ENCODE data around the gene XIST. TPM values are rescaled to one million over a fixed set of nuclear protein-coding genes. Genes with fewer than 3 reads are reported as not detected.
A peak's percentile ranks its signal among the peaks of the same experiment; 100 is the strongest.

The XIST gene
- total RNA-seq, 2 experiments from 2014 or later, result not detected

DNA sequence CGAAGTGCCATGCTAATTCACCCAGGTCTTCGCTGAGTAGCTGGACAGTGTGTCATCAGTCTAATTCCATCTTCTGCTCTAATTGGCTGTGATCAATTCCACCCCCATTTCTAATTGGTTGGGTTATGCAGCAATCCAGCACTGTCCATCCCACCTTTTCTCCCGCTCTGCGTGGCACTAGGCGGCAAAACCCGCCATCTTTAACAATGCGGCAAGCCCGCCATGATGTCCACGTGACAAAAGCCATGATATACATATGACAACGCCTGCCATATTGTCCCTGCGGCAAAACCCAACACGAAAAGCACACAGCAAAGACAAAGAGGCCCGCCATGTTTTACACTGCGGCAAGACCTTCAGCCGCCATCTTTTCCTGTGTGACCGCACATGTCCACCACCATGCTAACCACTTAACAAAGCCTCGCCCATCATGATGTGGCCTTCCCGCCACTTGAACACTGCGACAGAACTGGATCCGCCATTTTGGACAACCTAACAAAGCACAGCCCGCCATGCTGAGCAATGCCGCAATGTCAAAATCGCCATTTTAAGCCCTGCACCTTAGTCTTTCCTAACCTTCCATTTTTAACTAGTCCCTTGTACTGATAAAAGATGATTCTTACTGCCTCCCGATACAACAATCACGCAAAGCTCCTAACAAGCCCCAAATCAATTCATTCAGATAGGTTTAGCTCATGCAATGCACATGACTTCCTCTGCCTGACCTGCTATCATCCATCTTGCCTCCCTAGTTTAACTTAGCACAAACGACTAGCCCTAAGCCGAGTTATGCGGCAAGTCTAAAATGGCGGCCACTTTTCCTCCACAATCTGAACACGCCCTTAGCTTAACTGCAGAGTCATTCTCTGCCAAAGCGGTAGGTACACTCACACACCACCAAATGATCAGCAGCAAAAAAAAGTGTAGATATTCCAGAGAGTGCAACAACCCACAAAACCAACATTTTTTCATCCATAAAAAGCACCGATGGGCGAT lies 1.2 kb downstream of the XIST start:
- intact Hi-C loops (cut with micrococcal nuclease), result loop anchor here (10.0 kb wide), 1 partner anchor 767 kb away; no protein-coding TSS in a partner anchor
- no peak overlapping the region for H3K4me3 Mint-ChIP-seq
- CTCF ChIA-PET, result no interaction called here
- no peaks in the 10 kb centered on the region for H3K9me3 Mint-ChIP-seq
- no peak overlapping the region for H3K27ac Mint-ChIP-seq
- no peaks in the 10 kb centered on the region for H3K27me3 Mint-ChIP-seq (ENCODE audit: low read depth)
- no peaks in the 10 kb centered on the region for H3K4me1 Mint-ChIP-seq (ENCODE audit: low read depth)
- no peak for DNase-seq
- H3K36me3 Mint-ChIP-seq (ENCODE audit: low read depth), result no peaks in the 10 kb centered on the region

- Mint-ChIP-seq H3K4me3 (no peak overlapping the region), H3K9me3 (no peaks in the 10 kb centered on the region), H3K36me3 (ENCODE audit: low read depth) (no peaks in the 10 kb centered on the region), H3K4me1 (ENCODE audit: low read depth) (no peaks in the 10 kb centered on the region), H3K27me3 (ENCODE audit: low read depth) (no peaks in the 10 kb centered on the region), H3K27ac (no peak overlapping the region)
- intact Hi-C loops (cut with micrococcal nuclease), result loop anchor here (10.0 kb wide), 1 partner anchor 766 kb away; no protein-coding TSS in a partner anchor
- CTCF ChIA-PET, result interaction anchor here (0.6 kb wide), 1 partner anchor 22 kb away, joined by 3 read pairs; no protein-coding TSS in a partner anchor
- peak; percentile 4 for DNase-seq
Observed at GRCh38 chrX:73850124-73851013, 2.1 kb downstream of the XIST start.

DNA sequence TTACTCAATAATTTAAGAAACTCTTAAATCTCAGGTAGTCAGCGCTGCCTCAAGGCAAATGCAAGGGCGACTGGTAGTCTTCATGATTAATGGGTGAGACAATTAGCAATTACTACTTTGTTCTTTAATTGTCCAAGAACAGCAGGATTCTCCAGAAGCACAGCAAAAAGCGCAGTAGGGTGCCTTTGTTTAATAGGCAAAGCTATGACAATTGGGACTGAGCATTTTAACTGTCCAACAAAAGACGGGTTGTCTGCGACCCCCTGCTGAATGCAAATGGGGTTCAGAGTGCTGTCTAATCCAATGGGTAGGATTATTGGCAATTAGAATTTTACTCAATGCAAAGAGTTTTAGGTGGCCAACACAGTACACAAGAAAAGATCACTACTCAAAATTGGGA lies 3.4 kb downstream of the XIST start:
- no peak for DNase-seq
- intact Hi-C loops (cut with micrococcal nuclease), result no loop called here
- Mint-ChIP-seq H3K36me3 (ENCODE audit: low read depth) (no peaks in the 10 kb centered on the region), H3K4me3 (no peak overlapping the region), H3K27me3 (ENCODE audit: low read depth) (no peaks in the 10 kb centered on the region), H3K27ac (no peak overlapping the region), H3K4me1 (ENCODE audit: low read depth) (no peaks in the 10 kb centered on the region), H3K9me3 (no peaks in the 10 kb centered on the region)
- CTCF ChIA-PET, result no interaction called here

- H3K4me3 Mint-ChIP-seq, result no peak overlapping the region
- H3K9me3 Mint-ChIP-seq, result no peaks in the 10 kb centered on the region
- no peaks in the 10 kb centered on the region for H3K36me3 Mint-ChIP-seq (ENCODE audit: low read depth)
- intact Hi-C loops (cut with micrococcal nuclease), result no loop called here
- H3K27ac Mint-ChIP-seq, result no peak overlapping the region
- CTCF ChIA-PET, result no interaction called here
- no peak for DNase-seq
- H3K27me3 Mint-ChIP-seq (ENCODE audit: low read depth), result no peaks in the 10 kb centered on the region
- no peaks in the 10 kb centered on the region for H3K4me1 Mint-ChIP-seq (ENCODE audit: low read depth)
Observed at GRCh38 chrX:73847991-73848390, 4.5 kb downstream of the XIST start.

GRCh38 chrX:73847100-73847499 lies 5.4 kb downstream of the XIST start:
- no peak overlapping the region for H3K4me3 Mint-ChIP-seq
- DNase-seq, result no peak
- CTCF ChIA-PET, result interaction anchor here (0.6 kb wide), 1 partner anchor 12 kb away, joined by 3 read pairs; no protein-coding TSS in a partner anchor

DNA sequence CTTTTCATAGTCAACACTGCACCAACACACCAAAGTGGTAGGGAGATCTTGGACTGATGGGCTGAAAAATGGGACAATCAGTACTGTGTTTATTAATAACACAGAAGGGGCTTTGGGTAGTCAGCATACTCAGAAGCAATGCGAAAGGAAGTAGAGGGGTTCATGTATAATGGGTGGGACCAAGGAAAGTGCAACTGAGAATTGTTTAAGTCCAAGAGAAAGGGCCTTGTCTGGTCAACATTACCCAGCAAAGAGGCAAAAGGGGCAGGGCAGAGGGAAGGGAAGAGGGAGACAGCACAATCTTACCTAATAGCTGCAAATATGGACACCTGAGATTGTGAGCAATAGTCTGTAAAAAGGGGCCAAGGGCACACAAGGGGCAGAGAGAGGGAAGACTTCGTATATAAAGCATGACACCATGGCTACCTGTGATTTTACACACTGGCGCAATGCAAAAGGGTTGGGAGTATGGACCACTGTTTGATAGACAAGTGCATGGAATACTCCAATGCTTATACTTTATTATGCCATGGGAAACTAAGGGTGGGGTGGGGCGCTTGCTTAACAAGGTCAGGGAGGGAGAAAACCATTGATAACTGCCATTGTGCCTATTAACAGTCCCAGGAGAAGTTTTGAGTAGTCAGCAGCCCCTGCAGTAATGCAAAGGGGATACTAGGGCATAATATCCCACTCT lies 9.8 kb downstream of the XIST start:
- Mint-ChIP-seq H3K9me3 (no peaks in the 10 kb centered on the region), H3K36me3 (ENCODE audit: low read depth) (no peaks in the 10 kb centered on the region), H3K4me3 (no peak overlapping the region), H3K27ac (no peak overlapping the region), H3K4me1 (ENCODE audit: low read depth) (no peaks in the 10 kb centered on the region), H3K27me3 (ENCODE audit: low read depth) (no peaks in the 10 kb centered on the region)
- CTCF ChIA-PET, result no interaction called here
- intact Hi-C loops (cut with micrococcal nuclease), result no loop called here
- DNase-seq, result no peak

More at GRCh38 chrX:73847100-73847499, 5.4 kb downstream of the XIST start:
- intact Hi-C loops (cut with micrococcal nuclease), result no loop called here
- Mint-ChIP-seq H3K9me3 (no peaks in the 10 kb centered on the region), H3K36me3 (ENCODE audit: low read depth) (no peaks in the 10 kb centered on the region), H3K4me1 (ENCODE audit: low read depth) (no peaks in the 10 kb centered on the region), H3K27ac (no peak overlapping the region), H3K27me3 (ENCODE audit: low read depth) (no peaks in the 10 kb centered on the region)

DNA sequence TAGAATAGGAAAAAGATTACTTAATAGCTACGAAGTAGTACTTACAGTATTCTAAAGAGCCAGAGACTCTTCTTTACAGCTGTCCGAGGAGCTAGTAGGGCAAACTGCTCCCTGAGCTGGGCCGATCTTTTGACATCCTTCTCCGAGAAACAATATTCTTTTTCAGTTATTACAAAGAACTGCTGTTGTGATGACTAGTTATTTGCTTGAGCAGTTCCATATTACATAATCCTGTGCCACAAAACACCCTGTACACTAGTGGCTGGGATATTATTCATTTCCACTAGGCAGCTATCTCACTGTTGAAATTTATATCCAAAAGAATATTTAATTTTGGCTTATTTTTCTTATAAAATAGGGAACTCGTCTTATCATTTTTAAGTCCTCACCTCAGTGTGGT lies 11.2 kb downstream of the XIST start:
- no peaks in the 10 kb centered on the region for H3K4me1 Mint-ChIP-seq (ENCODE audit: low read depth)
- no peak overlapping the region for H3K27ac Mint-ChIP-seq
- no peak for DNase-seq
- H3K4me3 Mint-ChIP-seq, result no peak overlapping the region
- no peaks in the 10 kb centered on the region for H3K9me3 Mint-ChIP-seq
- no peaks in the 10 kb centered on the region for H3K27me3 Mint-ChIP-seq (ENCODE audit: low read depth)
- intact Hi-C loops (cut with micrococcal nuclease), result no loop called here
- H3K36me3 Mint-ChIP-seq (ENCODE audit: low read depth), result no peaks in the 10 kb centered on the region
- CTCF ChIA-PET, result no interaction called here

DNA sequence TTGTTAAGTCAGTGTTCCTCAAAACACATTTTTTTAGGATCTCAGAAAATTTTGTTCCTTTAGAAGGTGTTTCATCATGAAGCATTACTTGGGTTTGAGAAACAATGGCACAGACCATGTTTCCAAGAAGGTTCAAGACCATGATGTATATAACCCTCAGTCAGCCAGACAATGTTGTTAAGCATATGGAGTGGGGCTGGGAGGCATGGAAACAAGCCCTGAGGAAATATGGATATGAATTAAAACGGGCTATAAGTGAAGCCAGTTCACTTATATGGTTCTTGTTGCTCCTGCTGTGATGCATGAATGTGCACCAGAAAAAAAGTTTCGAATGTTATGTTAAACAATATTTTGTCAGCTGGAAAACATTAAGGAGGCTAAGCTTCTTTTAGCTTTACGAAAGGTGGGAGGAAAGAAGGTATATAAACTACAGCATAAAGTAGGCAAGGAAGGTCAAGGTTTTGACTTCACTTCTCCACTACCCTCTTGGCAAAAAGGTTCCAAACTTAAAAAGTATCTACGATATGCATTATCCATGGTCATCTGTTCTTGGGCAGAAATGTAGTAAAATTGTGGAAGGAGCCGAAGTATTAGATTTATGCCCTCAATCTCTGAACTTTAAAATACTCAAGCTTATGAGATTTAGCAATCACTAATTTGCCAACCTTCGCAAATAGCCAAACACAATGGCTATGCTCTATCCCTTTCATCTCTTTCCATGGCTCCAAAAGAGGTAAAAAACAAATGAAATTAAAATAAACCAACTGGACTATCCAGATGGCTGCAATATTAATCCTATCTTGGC lies 12.2 kb downstream of the XIST start:
- CTCF ChIA-PET, result no interaction called here
- no peaks in the 10 kb centered on the region for H3K36me3 Mint-ChIP-seq (ENCODE audit: low read depth)
- no peaks in the 10 kb centered on the region for H3K4me1 Mint-ChIP-seq (ENCODE audit: low read depth)
- DNase-seq, result no peak
- no peak overlapping the region for H3K27ac Mint-ChIP-seq
- no peaks in the 10 kb centered on the region for H3K9me3 Mint-ChIP-seq
- intact Hi-C loops (cut with micrococcal nuclease), result no loop called here
- no peak overlapping the region for H3K4me3 Mint-ChIP-seq
- no peaks in the 10 kb centered on the region for H3K27me3 Mint-ChIP-seq (ENCODE audit: low read depth)

GRCh38 chrX:73839152-73839551 lies 13.4 kb downstream of the XIST start:
- no peak for DNase-seq
- no peaks in the 10 kb centered on the region for H3K27me3 Mint-ChIP-seq (ENCODE audit: low read depth)
- CTCF ChIA-PET, result no interaction called here
- H3K36me3 Mint-ChIP-seq (ENCODE audit: low read depth), result no peaks in the 10 kb centered on the region
- no peaks in the 10 kb centered on the region for H3K4me1 Mint-ChIP-seq (ENCODE audit: low read depth)
- no peaks in the 10 kb centered on the region for H3K9me3 Mint-ChIP-seq
- no peak overlapping the region for H3K27ac Mint-ChIP-seq
- intact Hi-C loops (cut with micrococcal nuclease), result no loop called here
- no peak overlapping the region for H3K4me3 Mint-ChIP-seq

- Mint-ChIP-seq H3K4me1 (ENCODE audit: low read depth) (no peaks in the 10 kb centered on the region), H3K27me3 (ENCODE audit: low read depth) (no peaks in the 10 kb centered on the region), H3K36me3 (ENCODE audit: low read depth) (no peaks in the 10 kb centered on the region), H3K9me3 (no peaks in the 10 kb centered on the region), H3K4me3 (no peak overlapping the region), H3K27ac (no peak overlapping the region)
- CTCF ChIA-PET, result no interaction called here
- DNase-seq, result no peak
- intact Hi-C loops (cut with micrococcal nuclease), result no loop called here
Observed at GRCh38 chrX:73838123-73838522, 14.4 kb downstream of the XIST start.

DNA sequence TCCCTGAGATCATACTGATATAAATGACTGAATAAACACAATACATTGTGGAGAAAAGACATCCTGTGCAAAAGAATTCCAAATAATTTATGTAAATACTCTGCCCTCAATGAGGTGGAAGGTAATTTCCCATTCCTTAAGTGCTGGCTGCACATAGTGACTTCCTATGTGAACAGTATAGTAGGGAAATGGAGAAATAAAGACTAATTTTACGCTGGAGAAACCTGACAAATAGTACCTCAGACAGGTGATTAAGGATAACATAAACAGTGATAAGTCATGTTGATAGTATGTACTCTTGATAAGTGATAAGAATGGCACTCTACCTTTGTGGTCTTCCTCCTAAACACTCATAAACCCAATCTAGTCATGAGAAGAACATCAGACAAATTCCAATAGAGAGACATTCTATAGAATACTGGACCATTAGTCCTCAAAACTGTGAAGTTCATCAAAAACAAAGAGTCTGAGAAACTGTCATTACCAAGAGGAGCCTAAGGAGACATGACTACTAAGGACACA lies 15.5 kb downstream of the XIST start:
- H3K36me3 Mint-ChIP-seq (ENCODE audit: low read depth), result no peaks in the 10 kb centered on the region
- CTCF ChIA-PET, result no interaction called here
- H3K4me3 Mint-ChIP-seq, result no peak overlapping the region
- intact Hi-C loops (cut with micrococcal nuclease), result no loop called here
- H3K27me3 Mint-ChIP-seq (ENCODE audit: low read depth), result no peaks in the 10 kb centered on the region
- no peaks in the 10 kb centered on the region for H3K9me3 Mint-ChIP-seq
- H3K27ac Mint-ChIP-seq, result no peak overlapping the region
- no peak for DNase-seq
- no peaks in the 10 kb centered on the region for H3K4me1 Mint-ChIP-seq (ENCODE audit: low read depth)

Measured in activated naive CD4-positive, alpha-beta T cell treated with anti-CD3 and anti-CD28 coated beads for 36 hours (primary cell).